GM12873 (cell line): ENCODE data around the gene PPIE.

ENCODE experiments used
- TF ChIP-seq, protein P1 (sequence below): IDR thresholded peaks from 2 replicates; pipeline ENCODE4 v1.5.1; 2012; ENCODE audit warnings: low read depth, mild to moderate bottlenecking, moderate library complexity, low read length, control low read depth; ENCODE audit not compliant: insufficient read depth; ENCODE audit errors: missing control alignments

The PPIE gene

DNA sequence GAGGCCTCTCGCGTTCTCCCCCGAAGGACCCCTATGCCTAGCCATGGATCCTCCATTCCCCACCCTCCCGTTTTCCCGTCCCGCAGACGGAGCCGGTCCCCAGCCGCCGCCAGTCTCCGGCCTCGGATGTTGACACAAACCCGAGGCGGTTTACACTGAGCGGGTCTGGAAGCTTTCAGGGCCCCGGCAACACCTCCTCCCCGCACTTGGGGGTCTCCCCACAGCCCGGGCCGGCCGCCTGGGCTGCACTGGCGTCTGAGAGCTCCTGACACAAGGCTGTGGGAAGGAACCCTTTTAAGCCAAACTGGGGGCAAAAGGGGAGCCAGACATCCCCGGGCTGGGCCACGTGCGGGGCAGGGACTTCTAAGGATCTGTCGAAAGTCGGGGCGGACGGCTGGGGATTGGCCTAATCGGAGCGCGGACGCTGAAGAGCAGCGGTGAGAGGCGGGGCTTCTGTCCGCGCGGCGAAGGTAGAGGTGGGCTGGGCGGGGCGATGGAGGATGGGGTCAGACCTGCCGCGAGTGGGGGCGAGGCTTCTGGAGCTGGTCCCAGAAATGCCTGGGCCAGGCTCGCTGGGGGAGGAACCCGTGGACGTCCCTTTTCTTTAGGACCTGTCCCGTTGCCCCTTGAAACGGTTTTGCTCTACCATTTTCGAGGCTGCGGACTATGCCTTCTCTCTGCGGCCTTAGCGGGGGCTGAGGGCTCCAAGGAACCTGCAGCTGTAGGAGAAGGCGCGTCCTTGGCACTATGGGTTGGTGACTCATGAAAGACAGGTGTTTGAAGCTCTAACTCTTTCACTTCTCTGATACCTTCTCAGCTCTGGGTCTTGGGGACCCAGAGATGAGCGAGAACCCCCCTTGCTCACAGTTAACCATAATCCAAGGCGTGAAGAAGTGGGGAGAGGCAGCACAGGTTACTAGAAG is 46.3 kb upstream of the PPIE start:
- TF ChIP-seq, protein P1, sequence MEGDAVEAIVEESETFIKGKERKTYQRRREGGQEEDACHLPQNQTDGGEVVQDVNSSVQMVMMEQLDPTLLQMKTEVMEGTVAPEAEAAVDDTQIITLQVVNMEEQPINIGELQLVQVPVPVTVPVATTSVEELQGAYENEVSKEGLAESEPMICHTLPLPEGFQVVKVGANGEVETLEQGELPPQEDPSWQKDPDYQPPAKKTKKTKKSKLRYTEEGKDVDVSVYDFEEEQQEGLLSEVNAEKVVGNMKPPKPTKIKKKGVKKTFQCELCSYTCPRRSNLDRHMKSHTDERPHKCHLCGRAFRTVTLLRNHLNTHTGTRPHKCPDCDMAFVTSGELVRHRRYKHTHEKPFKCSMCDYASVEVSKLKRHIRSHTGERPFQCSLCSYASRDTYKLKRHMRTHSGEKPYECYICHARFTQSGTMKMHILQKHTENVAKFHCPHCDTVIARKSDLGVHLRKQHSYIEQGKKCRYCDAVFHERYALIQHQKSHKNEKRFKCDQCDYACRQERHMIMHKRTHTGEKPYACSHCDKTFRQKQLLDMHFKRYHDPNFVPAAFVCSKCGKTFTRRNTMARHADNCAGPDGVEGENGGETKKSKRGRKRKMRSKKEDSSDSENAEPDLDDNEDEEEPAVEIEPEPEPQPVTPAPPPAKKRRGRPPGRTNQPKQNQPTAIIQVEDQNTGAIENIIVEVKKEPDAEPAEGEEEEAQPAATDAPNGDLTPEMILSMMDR: no peak

DNA sequence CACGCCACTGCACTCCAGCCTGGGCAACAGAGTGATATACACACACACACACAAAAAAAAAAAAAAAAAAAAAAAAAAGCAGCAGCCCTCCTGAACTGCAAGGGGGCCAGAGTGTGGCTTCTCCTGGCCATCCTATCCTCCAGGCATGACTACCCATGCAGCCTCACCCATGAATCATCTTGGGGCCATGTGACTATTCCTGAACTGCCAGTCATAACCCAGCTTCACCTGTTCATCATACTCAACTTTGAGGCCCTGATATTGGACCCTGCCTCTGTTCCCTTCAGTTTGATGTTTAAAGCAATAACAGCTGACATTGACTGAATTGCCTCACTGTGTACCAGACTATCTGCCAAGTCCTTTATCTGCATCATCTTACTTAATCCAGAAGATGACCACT is 44.7 kb upstream of the PPIE start:
- TF ChIP-seq, protein P1: no peak

DNA sequence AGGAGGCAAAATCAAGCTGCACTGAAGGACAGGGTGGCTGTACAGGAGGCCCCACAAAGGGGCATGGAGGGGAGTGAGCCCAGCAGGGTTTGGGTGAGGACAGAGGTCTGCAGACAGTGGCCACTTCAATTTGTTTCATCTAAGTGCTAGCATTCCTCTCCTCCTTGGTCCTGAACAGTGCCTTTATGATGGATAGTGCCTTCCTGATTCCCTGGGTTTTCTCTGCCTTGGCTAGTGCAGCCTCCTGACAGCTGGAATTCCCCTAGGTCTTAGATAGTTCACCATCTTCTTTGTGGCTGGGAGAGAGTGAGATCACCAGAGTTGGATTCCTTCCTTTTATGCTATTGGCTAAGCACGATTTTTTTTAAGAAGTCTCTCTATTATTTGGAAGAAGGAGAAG is 43.7 kb upstream of the PPIE start:
- TF ChIP-seq, protein P1: no peak

DNA sequence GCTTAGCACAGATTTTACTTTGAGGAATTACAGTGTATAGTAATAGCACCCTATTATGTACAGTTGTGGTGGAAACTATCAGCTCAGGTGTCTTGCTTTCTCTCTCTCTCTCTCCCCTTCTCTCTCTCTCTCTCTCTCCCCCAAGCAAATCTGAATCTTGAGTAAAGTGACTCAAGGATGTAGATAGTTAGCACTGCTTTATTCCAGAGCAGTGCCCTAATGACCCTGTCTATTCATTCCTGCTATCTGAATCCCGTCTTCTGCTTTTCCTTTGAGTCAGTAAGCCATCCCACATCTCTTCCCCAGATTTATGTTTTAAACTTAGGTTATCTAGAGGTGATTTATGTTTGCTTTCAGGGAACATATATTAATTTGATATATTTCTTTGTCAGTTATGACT is 42.2 kb upstream of the PPIE start:
- TF ChIP-seq, protein P1: no peak

DNA sequence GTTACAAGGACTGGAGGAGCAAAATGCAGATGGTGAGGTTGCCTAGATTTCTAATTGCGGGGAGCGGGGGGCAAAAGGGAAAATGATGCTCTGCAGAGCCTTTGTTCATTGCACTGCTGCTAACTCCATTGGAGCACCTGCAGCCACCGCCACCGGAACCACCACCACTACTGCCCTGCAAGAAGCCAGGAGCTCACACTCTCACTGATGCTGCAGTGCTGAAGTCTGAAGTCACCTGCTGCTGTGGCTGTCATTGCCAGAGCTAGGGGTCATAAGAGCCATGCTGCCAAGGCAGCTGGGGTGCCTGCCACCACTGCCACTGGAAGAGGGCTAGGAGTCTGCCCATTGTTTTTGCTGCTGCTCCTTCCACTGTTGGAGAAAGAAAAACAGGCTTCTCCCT is 40.1 kb upstream of the PPIE start:
- TF ChIP-seq, protein P1: no peak

DNA sequence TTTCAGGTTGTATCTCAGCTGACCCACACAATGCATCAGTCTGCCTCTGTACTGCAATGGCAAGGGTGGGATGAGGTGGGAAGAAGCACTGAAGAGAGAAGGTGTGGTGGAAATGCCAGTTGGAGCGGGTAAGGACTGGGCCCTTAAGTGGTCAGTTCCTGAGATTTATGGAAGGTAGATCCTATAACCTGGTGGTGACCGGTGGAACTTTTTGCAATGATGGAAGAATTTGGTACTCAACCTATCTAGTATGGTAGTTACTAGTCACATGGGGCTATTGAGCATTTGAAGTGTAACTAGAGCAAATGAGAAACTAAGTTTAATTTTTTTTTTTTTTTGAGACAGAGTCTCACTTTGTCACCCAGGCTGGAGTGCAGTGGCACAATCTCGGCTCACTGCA is 39.3 kb upstream of the PPIE start:
- TF ChIP-seq, protein P1: peak; percentile 23

DNA sequence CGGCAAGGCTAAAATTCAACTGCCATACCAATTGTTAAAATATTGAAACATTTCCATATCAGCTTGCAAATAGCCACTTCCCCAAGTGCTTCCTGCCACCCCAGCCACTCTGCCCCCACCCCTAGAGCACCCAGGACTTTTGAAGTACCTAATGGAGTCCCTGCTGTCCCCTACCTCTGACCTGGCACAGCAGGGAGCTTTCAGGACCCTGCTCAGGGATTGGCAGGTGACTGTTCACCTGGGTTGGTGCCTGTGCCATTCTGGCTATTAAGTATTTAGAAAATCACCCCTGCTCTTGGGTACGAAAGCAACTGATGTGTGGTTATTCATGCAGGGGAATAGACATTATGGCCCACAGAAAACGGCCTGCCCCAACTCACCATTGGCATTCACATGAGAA is 38.3 kb upstream of the PPIE start:
- TF ChIP-seq, protein P1: no peak
